DMS53 treated with DMSO at 0.1 percent for 48 hours (cell line): Measurements from ENCODE around the gene ACLY.

ENCODE experiments used
- DNase-seq: peaks from one replicate; lab custom pipeline; 2025; ENCODE audit not compliant: unreplicated experiment; lab: John Stamatoyannopoulos, UW

ACLY gene

GRCh38 chr17:41918314-41919164 is at the start of gene ACLY:
Gene ACLY, minus strand, starts transcription at chr17:41918951. Its CDS starts 5,078 bp downstream, at chr17:41913873.
- DNase-seq, result peak; percentile 90

- DNase-seq, result no peak
Measured at GRCh38 chr17:41967921-41968578, 49.3 kb upstream of the ACLY start.

DNA sequence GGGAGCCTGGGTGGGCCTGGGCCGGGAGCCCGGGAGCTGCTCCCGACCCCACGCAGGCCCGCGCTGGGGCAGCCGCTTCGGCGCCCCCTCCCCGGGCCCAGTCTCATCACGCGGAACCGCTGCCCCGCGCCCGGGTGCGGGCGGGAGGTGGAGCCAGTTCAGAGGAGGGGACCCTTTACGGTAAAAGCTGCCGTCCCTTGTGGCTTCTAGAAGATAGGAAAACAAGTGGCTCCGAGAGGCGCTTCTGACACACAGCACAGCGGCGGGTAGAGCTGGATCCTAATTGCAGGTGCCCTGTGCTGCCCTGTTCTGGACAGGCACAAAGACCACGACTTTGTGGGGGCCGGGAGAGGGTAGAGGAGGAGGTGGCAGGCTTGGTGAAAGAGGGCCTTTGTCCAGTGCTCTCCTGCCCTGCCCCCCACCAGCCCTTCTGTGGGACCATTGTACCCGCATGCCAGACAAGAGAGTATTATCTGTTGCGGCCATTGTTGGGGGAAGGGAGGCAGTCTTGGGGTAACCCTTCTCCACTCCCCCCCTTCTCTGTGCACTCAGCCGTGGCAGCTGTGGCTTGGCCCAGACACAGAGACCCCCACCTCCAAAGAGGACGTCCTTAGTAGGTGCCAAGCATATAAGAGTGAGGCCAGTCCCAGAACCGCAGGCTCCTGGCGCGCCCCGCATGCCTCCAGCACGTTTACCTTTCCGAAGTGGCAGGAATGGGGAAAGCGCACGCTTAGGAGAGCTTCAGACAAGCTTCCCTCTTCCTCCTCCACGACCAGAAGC is 48.6 kb upstream of the ACLY start:
- DNase-seq, result no peak

- DNase-seq, result peak; percentile 60
Measured at GRCh38 chr17:41966463-41967140, 47.9 kb upstream of the ACLY start, which contains the start of gene CNP. Gene CNP, plus strand, starts transcription at chr17:41966795. Its CDS starts 90 bp downstream, at chr17:41966885.

DNA sequence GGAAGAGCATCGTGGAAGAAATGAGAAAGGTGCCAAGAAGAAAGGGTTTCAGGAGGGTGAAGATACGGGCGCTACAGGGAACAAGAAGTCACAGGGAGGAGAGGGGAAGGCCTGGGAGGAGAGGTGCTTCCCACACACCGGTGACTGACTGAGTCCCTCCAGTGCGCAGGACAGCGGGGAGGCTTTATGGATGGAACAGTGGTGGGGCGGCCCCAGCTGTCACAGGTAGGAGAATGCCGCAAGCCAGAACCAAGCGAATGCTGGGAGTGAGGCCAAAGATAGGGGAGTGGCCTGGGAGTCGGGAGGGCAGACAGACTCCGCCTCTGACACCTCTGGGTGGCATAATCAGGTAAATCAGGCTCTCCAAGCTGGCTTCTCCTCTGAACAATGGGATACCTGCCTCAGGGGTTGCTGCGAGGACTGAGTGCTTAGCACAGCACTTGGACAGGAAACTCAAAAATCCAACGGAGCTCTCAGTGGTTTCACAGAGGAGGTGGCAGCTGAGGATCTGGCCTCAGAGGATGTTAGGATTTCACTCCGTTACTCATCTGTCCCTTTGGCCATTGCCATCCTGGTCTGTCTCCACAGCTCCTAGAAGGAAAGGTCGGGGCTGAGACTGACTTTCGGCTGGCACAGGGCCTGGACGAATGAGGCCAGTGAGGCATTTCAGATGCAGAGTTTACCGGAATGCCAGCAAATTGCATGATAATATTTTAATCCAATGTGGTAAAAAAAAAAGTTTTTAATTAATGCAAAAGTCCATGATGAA is 47.1 kb upstream of the ACLY start:
- DNase-seq, result peak; percentile 91

DNA sequence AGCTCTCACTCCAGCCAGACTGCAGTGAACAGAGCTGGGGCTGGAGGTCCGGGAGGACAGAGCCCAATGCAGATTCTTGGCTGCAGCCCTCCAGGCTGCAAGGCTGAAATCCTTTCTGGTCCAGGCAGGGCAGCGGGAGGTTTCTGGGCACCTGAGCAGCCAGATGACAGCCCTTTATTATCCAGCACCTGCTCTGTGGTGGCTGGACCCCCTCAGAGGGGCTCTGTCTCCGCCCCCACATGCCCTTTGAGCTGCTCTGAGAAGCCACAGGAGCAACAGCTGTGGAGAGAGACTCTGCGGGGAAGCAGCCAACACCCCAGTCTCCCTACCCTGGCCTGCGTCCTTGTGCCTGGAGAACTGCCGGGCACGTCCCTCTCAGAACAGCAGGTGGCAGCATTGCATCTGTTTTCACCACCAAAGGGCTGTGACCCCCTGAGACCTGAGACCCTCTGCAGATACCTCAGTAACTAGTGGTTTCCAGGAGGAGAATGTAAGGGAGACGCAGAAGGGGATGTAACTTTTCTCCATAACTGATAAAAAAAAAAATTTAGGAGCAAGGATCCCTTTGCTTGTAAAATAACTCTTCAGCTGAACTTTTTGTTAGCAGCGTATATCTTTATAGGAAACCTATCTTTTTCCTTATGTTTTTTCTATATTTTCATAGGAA is 44.1 kb upstream of the ACLY start:
- no peak for DNase-seq

DNA sequence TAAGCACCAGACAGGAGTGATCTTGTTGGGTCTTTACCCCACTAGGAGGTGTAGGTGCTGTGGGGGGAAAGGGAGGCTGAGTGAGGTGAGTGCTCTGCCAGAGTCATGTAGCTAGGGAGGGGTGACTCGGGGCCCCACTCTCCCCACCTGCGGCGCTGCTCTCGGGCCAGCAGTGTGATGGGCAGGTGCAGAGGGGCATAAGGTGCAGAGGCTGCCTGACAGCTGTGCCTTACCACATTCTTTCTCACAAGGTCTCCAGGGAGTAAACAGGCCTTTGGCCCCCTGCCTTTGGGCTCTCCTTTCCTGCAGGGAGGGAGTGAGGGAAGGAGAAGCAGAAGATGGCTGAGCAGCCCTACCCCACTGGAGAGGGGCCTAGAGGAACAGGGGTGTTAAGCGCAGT is 43.4 kb upstream of the ACLY start:
- no peak for DNase-seq

GRCh38 chr17:41959336-41960095 is 40.8 kb upstream of the ACLY start:
- DNase-seq, result no peak

- DNase-seq, result no peak
Measured at GRCh38 chr17:41959030-41959335, 40.2 kb upstream of the ACLY start.

DNA sequence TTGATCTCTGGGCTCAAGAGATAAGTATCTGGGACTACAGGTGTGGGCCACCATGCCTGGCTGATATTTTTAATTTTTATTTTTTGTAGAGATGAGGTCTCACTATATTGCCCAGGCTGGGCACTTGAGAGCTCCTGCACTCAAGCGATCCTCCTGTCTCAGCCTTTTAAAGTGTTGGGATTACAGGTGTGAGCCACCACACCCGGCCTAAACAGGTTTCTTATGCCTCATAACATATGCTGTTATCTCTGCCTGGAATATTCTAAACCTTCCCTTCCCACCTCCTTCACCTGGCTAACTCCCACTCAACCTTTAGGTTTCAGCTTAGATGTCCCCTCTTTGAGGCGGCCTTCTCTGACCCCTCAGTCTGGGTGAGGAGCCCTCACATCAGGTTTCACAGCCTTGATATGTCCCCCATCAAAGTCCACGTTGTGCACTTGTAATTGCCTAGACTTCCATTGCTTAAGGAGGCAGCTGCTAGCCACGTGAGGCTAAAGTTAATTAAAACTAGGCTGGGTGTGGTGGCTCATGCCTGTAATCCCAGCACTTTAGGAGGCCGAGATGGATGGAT is 39.2 kb upstream of the ACLY start:
- no peak for DNase-seq

DNA sequence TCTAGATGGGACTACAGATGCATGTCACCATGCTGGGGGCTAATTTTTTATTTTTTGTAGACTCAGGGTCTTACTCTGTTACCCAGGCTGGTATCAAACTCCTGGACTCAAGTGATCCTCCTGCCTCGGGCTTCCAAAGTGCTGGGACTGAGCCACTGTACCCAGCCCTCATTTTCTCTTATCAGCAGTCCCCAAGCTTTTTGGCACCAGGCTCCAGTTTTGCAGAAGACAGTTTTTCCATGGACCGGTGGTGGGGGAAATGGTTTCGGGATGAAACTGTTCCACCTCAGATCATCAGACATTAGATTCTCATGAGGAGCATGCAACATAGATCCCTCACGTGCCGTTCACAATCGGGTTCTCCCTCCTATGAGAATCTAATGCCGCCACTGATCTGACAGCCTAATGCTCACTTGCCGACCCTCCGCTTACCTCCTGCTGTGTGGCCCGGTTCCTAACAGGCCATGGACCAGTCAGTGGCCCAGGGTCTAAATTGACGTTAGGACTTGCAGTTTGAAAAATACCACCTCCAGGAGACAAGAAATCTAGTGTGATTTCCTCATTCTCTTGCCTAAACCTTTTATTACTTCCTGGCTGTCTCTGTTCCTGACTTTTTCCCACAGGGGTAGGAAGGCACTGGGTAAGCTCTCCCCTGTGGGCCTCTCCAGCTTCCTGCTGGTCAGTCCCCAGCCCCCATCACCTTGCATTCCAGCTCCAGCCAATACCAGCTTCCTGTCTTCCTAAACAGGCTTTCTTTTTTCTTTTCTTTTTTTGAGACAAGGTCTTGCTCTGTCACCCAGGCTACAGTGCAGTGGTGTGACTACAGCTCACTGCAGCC is 38.5 kb upstream of the ACLY start:
- no peak for DNase-seq

DNA sequence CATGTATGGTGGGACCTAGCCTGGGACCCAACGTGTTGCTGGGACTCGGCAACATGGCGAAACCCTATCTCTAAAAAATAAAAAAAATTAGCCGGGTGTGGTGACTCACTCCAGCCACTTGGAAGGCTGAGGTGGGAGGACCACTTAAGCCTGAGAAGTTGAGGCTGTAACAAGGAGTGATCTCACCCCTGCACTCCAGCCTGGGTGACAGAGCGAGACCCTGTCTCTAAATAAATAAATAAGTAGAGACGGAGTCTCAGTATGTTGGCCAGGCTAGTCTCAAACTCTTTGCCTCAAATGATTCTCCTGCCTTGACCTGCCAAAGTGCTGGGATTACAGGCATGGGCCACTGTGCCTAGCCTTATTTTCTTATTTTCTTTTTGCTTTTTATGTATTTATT is 37.8 kb upstream of the ACLY start:
- DNase-seq, result no peak

DNA sequence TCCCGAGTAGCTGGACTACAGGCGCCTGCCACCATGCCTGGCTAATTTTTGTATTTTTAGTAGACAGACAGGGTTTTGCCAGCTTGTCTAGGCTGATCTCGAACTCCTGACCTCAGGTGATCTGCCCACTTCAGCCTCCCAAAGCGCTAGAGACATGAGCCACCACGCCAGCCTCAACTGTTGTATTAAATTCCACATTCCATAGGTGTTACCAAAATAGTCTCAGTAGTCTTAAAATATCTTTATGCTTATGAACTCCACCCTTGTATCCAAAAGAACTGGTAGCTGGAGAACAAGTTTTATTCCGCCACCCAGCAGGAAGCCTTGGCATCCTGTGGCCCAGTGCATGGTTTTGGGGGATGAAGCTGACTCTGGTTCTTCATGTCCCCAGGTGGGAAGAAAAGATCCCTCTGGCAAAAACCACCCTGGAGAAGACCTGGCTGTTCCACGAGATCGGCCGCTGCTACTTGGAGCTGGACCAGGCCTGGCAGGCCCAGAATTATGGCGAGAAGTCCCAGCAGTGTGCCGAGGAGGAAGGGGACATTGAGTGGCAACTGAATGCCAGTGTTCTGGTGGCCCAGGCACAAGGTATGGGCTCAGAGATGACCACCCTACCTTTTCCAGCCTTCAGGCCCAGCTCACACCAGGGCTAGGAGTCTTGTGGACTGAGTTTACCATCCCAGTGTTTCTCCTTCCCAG is 30.2 kb upstream of the ACLY start:
- no peak for DNase-seq

DNA sequence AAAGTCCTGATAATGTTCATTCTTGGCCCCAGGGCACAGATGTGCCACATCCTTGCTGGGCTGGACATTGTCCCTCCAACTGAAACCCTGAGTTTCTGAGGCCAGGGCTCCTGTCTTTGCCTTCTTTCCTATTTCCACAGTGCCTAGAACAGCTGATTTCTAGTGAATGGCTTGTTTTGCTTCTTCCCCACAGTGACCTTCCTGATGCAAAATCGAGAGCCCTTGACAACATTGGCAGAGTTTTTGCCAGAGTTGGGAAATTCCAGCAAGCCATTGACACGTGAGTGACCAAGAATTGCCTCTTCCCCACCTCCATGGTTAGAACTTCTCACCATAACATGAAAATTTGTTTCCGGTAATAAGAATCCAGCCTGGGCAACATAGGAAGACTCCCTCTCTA is 26.2 kb upstream of the ACLY start:
- DNase-seq, result no peak

- no peak for DNase-seq
Measured at GRCh38 chr17:41943492-41943891, 24.7 kb upstream of the ACLY start.

DNA sequence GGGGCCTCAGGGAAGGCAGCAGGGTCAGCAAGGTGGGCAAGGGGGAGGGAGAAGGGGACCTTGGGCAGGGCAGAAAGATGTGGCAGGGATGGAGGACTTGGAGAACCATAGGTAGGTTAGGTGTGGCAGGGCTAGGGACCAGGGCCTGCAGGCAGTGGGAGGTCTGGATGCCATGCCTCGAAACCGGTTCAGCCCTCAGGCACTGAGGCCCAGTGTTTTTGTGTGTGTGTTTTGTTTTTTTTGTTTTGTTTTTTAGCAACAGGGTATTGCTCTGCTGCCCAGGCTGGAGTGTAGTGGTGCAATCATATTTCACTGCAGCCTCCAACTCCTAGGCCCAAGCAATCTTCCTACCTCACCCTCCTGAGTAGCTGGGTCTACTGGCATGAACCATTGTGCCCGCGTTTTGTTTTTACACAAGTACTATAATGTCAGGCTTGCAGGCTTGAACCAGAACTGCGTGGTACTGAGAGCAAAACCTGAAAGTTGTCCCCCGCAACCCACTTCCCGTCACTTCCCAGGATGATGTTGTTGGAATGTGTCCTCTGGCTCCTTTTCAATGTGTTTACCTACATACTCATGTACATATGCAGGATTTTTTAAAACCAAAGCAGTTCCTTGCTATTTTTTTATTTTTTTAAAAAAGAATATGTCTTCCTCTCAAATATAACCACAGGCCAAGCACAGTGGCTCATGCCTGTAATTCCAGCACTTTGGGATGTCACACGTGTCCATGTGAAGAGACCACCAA is 24.0 kb upstream of the ACLY start:
- DNase-seq, result no peak

- DNase-seq, result no peak
Measured at GRCh38 chr17:41941168-41941567, 22.4 kb upstream of the ACLY start.
